Neural progenitor cell (in vitro differentiated cells): ENCODE data around the gene SMYD3. TPM values are rescaled to one million over a fixed set of nuclear protein-coding genes. Genes with fewer than 3 reads are reported as not detected.

ENCODE experiments used
- DNase-seq: peaks from one replicate; pipeline ENCODE4 v3.0.0-alpha.2; 2016; ENCODE audit warnings: low spot score
- H2AFZ ChIP-seq: fragments of 200-600 bp; sonication (generic); replicated peaks from 2 replicates; pipeline ENCODE4 v1.6.1; 2016; ENCODE audit warnings: antibody characterized with exemption
- H3F3A ChIP-seq: fragments of 200-600 bp; sonication (generic); 2 replicates; pipeline ENCODE4 v1.6.1; 2016; ENCODE audit warnings: antibody characterized with exemption, low read depth
- H3K27ac ChIP-seq: fragments of 200-600 bp; sonication (generic); 2 replicates; pipeline ENCODE4 v1.5.1; 2016; ENCODE audit warnings: mild to moderate bottlenecking
- H3K27me3 ChIP-seq: fragments of 200-600 bp; sonication (generic); 2 replicates; pipeline ENCODE4 v1.6.1; 2016; ENCODE audit warnings: mild to moderate bottlenecking, moderate library complexity
- H3K36me3 ChIP-seq: fragments of 200-600 bp; sonication (generic); 2 replicates; pipeline ENCODE4 v1.5.1; 2016
- H3K4me1 ChIP-seq: fragments of 200-600 bp; sonication (generic); 2 replicates; pipeline ENCODE4 v1.6.1; 2016; ENCODE audit warnings: mixed run types
- H3K4me2 ChIP-seq: fragments of 200-600 bp; sonication (generic); 2 replicates; pipeline ENCODE4 v1.6.1; 2016
- H3K4me3 ChIP-seq: fragments of 200-600 bp; sonication (generic); 2 replicates; pipeline ENCODE4 v1.5.1; 2016
- H3K79me2 ChIP-seq: fragments of 200-600 bp; sonication (generic); 2 replicates; pipeline ENCODE4 v1.6.1; 2016; ENCODE audit warnings: low read depth
- H3K9ac ChIP-seq: fragments of 200-600 bp; sonication (generic); 2 replicates; pipeline ENCODE4 v1.6.1; 2016
- H3K9me3 ChIP-seq: fragments of 200-600 bp; sonication (generic); 2 replicates; pipeline ENCODE4 v1.5.1; 2016; ENCODE audit warnings: low read depth
- H4K20me1 ChIP-seq: fragments of 200-600 bp; sonication (generic); 2 replicates; pipeline ENCODE4 v1.6.1; 2016; ENCODE audit warnings: low read depth
- H3K27ac Mint-ChIP-seq: 3 replicates; pipeline ENCODE4 v1.8.0; 2021; ENCODE audit warnings: mixed read lengths
- H3K27me3 Mint-ChIP-seq: 2 replicates; pipeline ENCODE4 v1.8.0; 2022; ENCODE audit warnings: low read depth, mild to moderate bottlenecking, inconsistent platforms, moderate library complexity, mixed read lengths; ENCODE audit not compliant: insufficient read depth
- H3K36me3 Mint-ChIP-seq: 3 replicates; pipeline ENCODE4 v1.8.0; 2021; ENCODE audit warnings: mixed read lengths
- H3K4me1 Mint-ChIP-seq: 3 replicates; pipeline ENCODE4 v1.8.0; 2021; ENCODE audit warnings: mixed read lengths
- H3K4me3 Mint-ChIP-seq: 3 replicates; pipeline ENCODE4 v1.8.0; 2021; ENCODE audit warnings: mild to moderate bottlenecking, moderate library complexity, mixed read lengths
- H3K9me3 Mint-ChIP-seq: 3 replicates; pipeline ENCODE4 v1.8.0; 2020; ENCODE audit warnings: mixed read lengths
- EZH2 ChIP-seq: fragments of 200-600 bp; sonication (generic); IDR thresholded peaks from 2 replicates; pipeline ENCODE4 v1.6.1; 2017; ENCODE audit warnings: antibody characterized with exemption, mild to moderate bottlenecking, moderate library complexity
- EZH2phosphoT487 ChIP-seq: fragments of 200-600 bp; sonication (generic); IDR thresholded peaks from 2 replicates; pipeline ENCODE4 v1.6.1; 2017; ENCODE audit warnings: antibody characterized with exemption
- total RNA-seq: library from RNA; depleted of rRNA; stranded (reverse); fragments of >200 nt; gene quantifications from 2 replicates; pipeline ENCODE4 v1.2.3, GENCODE V29; 2015; ENCODE audit warnings: low replicate concordance
- TF ChIP-seq, protein P1 (sequence below): fragments of 200-600 bp; sonication (generic); IDR thresholded peaks from 2 replicates; pipeline ENCODE4 v1.5.1; 2017; ENCODE audit warnings: antibody characterized with exemption, mild to moderate bottlenecking

SMYD3 gene
- total RNA-seq, 1 donor from 2014 or later, result 43.2 TPM

DNA sequence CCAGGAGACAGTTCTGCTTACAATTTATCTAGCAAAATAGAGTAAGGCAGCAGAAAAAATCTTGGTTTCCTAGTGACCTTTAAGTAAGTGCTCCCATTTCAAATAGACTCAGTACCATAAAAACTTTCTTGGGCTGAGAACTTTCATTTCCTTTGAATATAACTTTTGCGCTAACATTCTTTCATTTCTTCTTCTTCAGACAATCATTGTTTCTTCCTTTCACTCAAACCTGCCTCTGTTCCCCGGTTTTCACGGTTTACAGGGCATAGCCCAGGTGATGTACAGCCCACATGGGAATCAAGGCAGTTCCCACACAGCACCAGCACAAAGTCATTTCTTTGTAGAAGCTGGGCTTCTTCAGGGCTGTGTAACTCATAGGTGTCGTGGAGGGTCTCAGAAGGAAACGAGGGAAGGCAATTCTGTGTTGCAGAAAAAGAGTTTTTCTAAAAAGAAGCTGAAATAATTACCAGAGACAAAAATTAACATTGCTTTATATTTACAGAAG lies 611.6 kb downstream of the SMYD3 start:
- Histone ChIP-seq H3F3A (no peaks in the 10 kb centered on the region), H3K79me2 (no peaks in the 10 kb centered on the region), H3K4me2 (no peak overlapping the region), H3K4me3 (no peak overlapping the region), H3K9me3 (no peaks in the 10 kb centered on the region), H3K27ac (no peak overlapping the region), H3K4me1 (no peaks in the 10 kb centered on the region), H3K36me3 (no peaks in the 10 kb centered on the region), H4K20me1 (no peaks in the 10 kb centered on the region), H3K27me3 (no peaks in the 10 kb centered on the region), H3K9ac (no peak overlapping the region), H2AFZ (no peak overlapping the region)
- Mint-ChIP-seq H3K4me3 (no peak overlapping the region), H3K36me3 (peaks cover 3% of the 10 kb centered on the region), H3K4me1 (no peaks in the 10 kb centered on the region), H3K9me3 (peaks cover 14% of the 10 kb centered on the region), H3K27ac (no peak overlapping the region), H3K27me3 (peaks cover 4% of the 10 kb centered on the region)
- no peak for TF ChIP-seq EZH2
- TF ChIP-seq, protein P1, sequence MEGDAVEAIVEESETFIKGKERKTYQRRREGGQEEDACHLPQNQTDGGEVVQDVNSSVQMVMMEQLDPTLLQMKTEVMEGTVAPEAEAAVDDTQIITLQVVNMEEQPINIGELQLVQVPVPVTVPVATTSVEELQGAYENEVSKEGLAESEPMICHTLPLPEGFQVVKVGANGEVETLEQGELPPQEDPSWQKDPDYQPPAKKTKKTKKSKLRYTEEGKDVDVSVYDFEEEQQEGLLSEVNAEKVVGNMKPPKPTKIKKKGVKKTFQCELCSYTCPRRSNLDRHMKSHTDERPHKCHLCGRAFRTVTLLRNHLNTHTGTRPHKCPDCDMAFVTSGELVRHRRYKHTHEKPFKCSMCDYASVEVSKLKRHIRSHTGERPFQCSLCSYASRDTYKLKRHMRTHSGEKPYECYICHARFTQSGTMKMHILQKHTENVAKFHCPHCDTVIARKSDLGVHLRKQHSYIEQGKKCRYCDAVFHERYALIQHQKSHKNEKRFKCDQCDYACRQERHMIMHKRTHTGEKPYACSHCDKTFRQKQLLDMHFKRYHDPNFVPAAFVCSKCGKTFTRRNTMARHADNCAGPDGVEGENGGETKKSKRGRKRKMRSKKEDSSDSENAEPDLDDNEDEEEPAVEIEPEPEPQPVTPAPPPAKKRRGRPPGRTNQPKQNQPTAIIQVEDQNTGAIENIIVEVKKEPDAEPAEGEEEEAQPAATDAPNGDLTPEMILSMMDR, result no peak
- no peak for DNase-seq

DNA sequence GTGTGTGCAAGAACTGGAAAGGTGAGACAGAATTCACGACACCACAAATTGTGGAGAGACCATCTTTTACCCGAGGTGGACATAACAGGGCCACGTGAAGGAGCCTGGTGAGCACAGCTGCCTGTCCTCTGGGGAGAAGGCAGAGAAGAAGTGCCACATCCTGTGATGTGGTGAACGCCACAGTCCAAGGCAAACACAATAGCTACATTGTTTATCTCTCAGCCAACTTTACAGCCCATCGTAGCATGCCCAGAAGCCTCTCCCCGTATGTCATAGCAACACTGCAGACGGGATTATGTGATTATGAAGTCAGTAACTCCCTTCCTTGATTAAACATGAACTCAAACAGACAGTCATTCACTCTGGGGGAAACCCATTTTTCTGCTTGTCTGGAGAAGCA lies 612.2 kb downstream of the SMYD3 start:
- Mint-ChIP-seq H3K9me3 (peaks cover 20% of the 10 kb centered on the region), H3K36me3 (peaks cover 3% of the 10 kb centered on the region), H3K4me1 (no peaks in the 10 kb centered on the region), H3K4me3 (no peak overlapping the region), H3K27me3 (peaks cover 4% of the 10 kb centered on the region), H3K27ac (no peak overlapping the region)
- Histone ChIP-seq H2AFZ (no peak overlapping the region), H3K4me3 (no peak overlapping the region), H3K36me3 (no peaks in the 10 kb centered on the region), H3K27me3 (no peaks in the 10 kb centered on the region), H3K9ac (no peak overlapping the region), H3K79me2 (no peaks in the 10 kb centered on the region), H3K4me2 (no peak overlapping the region), H3F3A (no peaks in the 10 kb centered on the region), H3K4me1 (no peaks in the 10 kb centered on the region), H3K9me3 (no peaks in the 10 kb centered on the region), H4K20me1 (no peaks in the 10 kb centered on the region), H3K27ac (no peak overlapping the region)
- DNase-seq, result no peak
- TF ChIP-seq EZH2phosphoT487 (no peak), EZH2 (no peak)
- TF ChIP-seq, protein P1, result no peak

DNA sequence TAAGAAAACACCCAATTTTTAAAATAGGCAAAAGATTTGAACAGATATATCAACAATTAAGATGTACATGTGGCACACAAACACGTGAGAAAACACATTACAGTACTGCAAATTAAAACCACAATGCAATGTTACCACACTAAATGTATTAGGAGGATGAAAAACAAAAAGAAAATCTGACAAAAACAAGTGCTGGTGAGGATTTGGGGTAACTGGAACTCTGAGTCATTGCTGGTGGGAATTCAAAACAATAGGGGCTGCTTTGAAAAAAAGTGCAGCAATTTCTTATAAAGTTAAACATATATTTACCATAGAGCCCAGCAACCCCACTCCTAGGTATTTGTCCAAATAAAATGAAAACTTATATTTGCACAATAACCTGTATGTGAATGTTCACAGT lies 614.1 kb downstream of the SMYD3 start:
- Mint-ChIP-seq H3K4me3 (no peak overlapping the region), H3K9me3 (peaks cover 23% of the 10 kb centered on the region), H3K27me3 (peaks cover 4% of the 10 kb centered on the region), H3K36me3 (peaks cover 3% of the 10 kb centered on the region), H3K27ac (no peak overlapping the region), H3K4me1 (no peaks in the 10 kb centered on the region)
- H3K9ac ChIP-seq, result no peak overlapping the region
- no peaks in the 10 kb centered on the region for H3K79me2 ChIP-seq
- H3K27ac ChIP-seq, result no peak overlapping the region
- H3K36me3 ChIP-seq, result no peaks in the 10 kb centered on the region
- no peaks in the 10 kb centered on the region for H3K4me1 ChIP-seq
- H3K27me3 ChIP-seq, result no peaks in the 10 kb centered on the region
- no peak overlapping the region for H3K4me2 ChIP-seq
- no peaks in the 10 kb centered on the region for H3K9me3 ChIP-seq
- H4K20me1 ChIP-seq, result no peaks in the 10 kb centered on the region
- no peak for DNase-seq
- TF ChIP-seq EZH2phosphoT487 (no peak), EZH2 (no peak)
- TF ChIP-seq, protein P1, result no peak
- no peaks in the 10 kb centered on the region for H3F3A ChIP-seq
- no peak overlapping the region for H2AFZ ChIP-seq
- H3K4me3 ChIP-seq, result no peak overlapping the region
